Measurements from ENCODE around the gene F2RL1. TPM values are rescaled to one million over a fixed set of nuclear protein-coding genes. Genes with fewer than 3 reads are reported as not detected.

The F2RL1 gene
- total and polyA plus RNA-seq, 2 of the 8 experiments (the other 6 are each of a cell fraction or from before 2014, with no cell fraction given) = 23.2 to 26.6 TPM

GRCh38 chr5:76859591-76860247 is 40.9 kb downstream of the F2RL1 start (continued):
- no peak for TF ChIP-seq RNF2 (IDR thresholded peaks at IDR 0.05; ENCODE audit: borderline replicate concordance, low read depth, low read length, missing control alignments, poor library complexity, severe bottlenecking)
- TF ChIP-seq, protein P1, sequence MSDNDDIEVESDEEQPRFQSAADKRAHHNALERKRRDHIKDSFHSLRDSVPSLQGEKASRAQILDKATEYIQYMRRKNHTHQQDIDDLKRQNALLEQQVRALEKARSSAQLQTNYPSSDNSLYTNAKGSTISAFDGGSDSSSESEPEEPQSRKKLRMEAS (IDR thresholded peaks at IDR 0.05) = no peak
- TF ChIP-seq EGR1 (IDR thresholded peaks at IDR 0.05; ENCODE audit: borderline replicate concordance, low read depth, low read length) = no peak
